Measurements from ENCODE around the gene FHOD3.

DNA sequence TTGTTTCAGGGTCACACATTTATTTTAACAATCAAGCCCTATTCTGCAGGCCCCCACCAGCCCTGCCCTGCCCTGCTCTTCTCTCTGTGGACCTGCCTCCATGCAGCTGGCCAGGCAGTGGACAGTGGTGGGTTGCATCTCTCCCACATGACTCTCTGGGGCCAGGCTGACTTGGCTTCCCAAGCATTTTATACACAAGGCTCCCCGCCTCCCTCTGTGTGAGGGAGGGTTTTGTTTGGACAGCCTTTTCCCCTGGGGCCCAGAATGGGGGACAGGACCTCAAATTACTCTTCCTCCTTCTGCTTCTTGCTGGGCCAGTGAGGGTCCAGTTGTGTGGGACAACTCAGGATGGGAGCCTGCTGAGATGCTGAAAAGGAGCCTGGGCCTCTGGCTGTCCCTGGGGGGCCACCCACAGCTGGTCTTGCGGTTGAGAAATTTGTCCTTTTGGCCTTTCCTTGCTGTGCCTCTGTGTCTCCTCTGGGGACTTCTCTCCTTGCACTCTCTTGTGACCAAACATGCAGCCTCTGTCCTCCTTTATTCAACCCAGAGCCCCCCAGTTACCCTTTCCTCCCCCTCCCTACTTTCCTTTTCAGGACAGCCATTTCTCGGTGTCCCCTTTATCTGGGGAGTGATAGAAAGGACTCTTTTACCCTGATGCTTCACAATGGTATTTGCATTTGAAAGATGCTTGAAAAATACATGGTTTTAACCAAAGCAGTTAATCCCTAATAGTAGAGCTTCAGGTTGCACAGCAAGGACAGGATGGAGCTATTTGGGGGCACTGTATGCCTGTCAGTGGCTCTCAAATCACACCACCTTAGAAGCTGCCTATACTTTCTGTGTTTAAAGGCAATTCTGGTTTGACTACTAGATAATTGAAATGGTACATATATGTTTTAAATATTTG is 151.1 kb downstream of the FHOD3 start:
- TF ChIP-seq POLR2A (IDR thresholded peaks at IDR 0.05) = no peak
- TF ChIP-seq, protein P1, sequence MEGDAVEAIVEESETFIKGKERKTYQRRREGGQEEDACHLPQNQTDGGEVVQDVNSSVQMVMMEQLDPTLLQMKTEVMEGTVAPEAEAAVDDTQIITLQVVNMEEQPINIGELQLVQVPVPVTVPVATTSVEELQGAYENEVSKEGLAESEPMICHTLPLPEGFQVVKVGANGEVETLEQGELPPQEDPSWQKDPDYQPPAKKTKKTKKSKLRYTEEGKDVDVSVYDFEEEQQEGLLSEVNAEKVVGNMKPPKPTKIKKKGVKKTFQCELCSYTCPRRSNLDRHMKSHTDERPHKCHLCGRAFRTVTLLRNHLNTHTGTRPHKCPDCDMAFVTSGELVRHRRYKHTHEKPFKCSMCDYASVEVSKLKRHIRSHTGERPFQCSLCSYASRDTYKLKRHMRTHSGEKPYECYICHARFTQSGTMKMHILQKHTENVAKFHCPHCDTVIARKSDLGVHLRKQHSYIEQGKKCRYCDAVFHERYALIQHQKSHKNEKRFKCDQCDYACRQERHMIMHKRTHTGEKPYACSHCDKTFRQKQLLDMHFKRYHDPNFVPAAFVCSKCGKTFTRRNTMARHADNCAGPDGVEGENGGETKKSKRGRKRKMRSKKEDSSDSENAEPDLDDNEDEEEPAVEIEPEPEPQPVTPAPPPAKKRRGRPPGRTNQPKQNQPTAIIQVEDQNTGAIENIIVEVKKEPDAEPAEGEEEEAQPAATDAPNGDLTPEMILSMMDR (IDR thresholded peaks at IDR 0.05 in 8 of 11, conservative IDR thresholded peaks at IDR 0.05 in 3 of 11) = no peak

Measured in spleen (tissue), 7 donors.